Hepatocyte (in vitro differentiated cells): ENCODE data around the gene FTH1.

ENCODE experiments used
- CTCF ChIP-seq: fragments of 200-600 bp; sonication (generic); IDR thresholded peaks from 2 replicates; pipeline ENCODE4 v1.5.1; 2016; ENCODE audit warnings: antibody characterized with exemption, mild to moderate bottlenecking; ENCODE audit not compliant: poor library complexity
- EZH2phosphoT487 ChIP-seq: fragments of 200-600 bp; sonication (generic); IDR thresholded peaks from one replicate; pipeline ENCODE4 v1.6.1; 2018; ENCODE audit warnings: antibody characterized with exemption, mild to moderate bottlenecking, low read depth, moderate library complexity; ENCODE audit not compliant: unreplicated experiment, severe bottlenecking

- TF ChIP-seq CTCF (no peak), EZH2phosphoT487 (no peak)
Measured at GRCh38 chr11:61996933-61997332, 29.5 kb upstream of the FTH1 start.
